ENCODE data around the gene SCG3. TPM values are rescaled to one million over a fixed set of nuclear protein-coding genes. Genes with fewer than 3 reads are reported as not detected.

The SCG3 gene
- total RNA-seq, 2 experiments from 2014 or later = not detected

DNA sequence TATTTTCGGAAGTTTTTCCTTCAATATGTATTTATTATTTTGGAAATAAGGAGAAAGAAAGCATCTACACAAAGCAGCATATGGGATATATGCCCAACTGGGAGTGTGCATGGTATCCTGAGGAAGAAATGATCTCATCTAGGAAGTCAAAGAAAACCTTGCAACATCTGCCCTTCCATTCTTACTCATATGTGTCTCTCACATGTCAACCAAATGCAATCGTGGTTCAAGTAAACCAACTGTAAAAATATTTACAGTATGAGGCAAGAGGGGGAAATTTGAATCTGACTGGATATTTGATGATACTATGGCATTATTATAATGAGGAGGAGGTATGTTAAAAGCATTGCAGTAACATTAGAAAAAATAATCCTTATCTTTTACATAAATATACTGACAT lies 3.2 kb upstream of the SCG3 start:
- peaks cover 3% of the 10 kb centered on the region for H3K4me1 Mint-ChIP-seq (ENCODE audit: low read depth)
- TF ChIP-seq, protein P1, sequence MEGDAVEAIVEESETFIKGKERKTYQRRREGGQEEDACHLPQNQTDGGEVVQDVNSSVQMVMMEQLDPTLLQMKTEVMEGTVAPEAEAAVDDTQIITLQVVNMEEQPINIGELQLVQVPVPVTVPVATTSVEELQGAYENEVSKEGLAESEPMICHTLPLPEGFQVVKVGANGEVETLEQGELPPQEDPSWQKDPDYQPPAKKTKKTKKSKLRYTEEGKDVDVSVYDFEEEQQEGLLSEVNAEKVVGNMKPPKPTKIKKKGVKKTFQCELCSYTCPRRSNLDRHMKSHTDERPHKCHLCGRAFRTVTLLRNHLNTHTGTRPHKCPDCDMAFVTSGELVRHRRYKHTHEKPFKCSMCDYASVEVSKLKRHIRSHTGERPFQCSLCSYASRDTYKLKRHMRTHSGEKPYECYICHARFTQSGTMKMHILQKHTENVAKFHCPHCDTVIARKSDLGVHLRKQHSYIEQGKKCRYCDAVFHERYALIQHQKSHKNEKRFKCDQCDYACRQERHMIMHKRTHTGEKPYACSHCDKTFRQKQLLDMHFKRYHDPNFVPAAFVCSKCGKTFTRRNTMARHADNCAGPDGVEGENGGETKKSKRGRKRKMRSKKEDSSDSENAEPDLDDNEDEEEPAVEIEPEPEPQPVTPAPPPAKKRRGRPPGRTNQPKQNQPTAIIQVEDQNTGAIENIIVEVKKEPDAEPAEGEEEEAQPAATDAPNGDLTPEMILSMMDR (IDR thresholded peaks at IDR 0.05) = no peak
- H3K4me3 Mint-ChIP-seq = no peak overlapping the region
- no peak for ATAC-seq
- CTCF ChIA-PET = interaction anchor here (0.9 kb wide), 1 partner anchor 98 kb away, joined by 3 read pairs; no protein-coding TSS in a partner anchor
- POLR2A ChIA-PET = no interaction called here
- H3K9me3 Mint-ChIP-seq = no peaks in the 10 kb centered on the region
- no peak overlapping the region for H3K27ac Mint-ChIP-seq
- peaks cover 24% of the 10 kb centered on the region for H3K27me3 Mint-ChIP-seq
- intact Hi-C loops (cut with micrococcal nuclease) = no loop called here
- H3K36me3 Mint-ChIP-seq (ENCODE audit: low read depth) = no peaks in the 10 kb centered on the region
- DNase-seq = no peak

DNA sequence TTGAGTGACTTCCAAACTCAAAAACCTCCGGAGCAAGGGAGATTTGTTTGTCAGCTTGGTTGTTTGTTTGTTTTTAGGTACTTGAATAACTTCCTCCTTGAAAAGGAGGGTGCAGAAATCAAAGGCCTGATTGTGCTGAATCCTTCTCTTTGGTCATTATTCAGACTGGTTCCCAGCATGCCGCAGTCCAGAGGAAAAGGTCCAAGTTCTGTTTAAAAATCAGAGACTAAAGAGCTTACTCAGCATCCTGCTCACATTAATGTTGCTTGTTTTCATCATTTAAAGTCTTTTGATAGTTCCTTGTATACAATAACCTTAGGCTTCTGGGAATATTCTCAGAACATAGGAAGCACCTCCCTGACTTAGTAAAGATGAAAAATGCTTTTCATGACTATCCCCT lies 982 bp upstream of the SCG3 start:
- Mint-ChIP-seq H3K4me3 (no peak overlapping the region), H3K36me3 (ENCODE audit: low read depth) (no peaks in the 10 kb centered on the region), H3K27ac (no peak overlapping the region), H3K4me1 (ENCODE audit: low read depth) (peaks cover 3% of the 10 kb centered on the region), H3K27me3 (peaks cover 35% of the 10 kb centered on the region), H3K9me3 (no peaks in the 10 kb centered on the region)
- DNase-seq (no peak), ATAC-seq (no peak)
- POLR2A ChIA-PET = interaction anchor here (1.8 kb wide), 1 partner anchor 11 kb away, joined by 6 read pairs; no protein-coding TSS in a partner anchor
- CTCF ChIA-PET = interaction anchor here (3.5 kb wide), 1 partner anchor 96 kb away, joined by 16 read pairs; no protein-coding TSS in a partner anchor
- intact Hi-C loops (cut with micrococcal nuclease) = no loop called here
- TF ChIP-seq, protein P1 (IDR thresholded peaks at IDR 0.05) = no peak

DNA sequence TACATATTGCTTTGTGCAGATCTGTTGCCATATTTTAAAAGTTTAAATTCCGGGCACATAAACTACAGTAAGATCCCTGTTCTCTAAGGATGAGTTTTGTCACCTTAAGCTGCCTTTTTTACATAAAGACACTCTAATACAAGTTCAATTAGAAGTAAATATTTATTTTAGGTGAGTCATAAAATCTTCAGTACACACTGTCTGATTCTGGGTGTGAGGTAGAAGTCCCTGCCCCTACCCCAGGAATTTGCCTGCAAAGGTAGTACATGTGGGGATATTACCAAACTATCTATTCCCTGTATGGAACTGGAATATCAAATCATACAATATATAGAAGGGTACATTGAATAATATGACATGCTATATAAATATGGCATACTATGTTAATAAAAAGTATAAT lies 6.3 kb downstream of the SCG3 start:
- intact Hi-C loops (cut with micrococcal nuclease) = loop anchor here (5.0 kb wide), 1 partner anchor 45 kb away; no protein-coding TSS in a partner anchor
- Mint-ChIP-seq H3K9me3 (no peaks in the 10 kb centered on the region), H3K36me3 (ENCODE audit: low read depth) (no peaks in the 10 kb centered on the region), H3K4me3 (no peak overlapping the region), H3K27me3 (peaks cover 23% of the 10 kb centered on the region), H3K27ac (no peak overlapping the region), H3K4me1 (ENCODE audit: low read depth) (peaks cover 7% of the 10 kb centered on the region)
- DNase-seq (no peak), ATAC-seq (no peak)
- ChIA-PET POLR2A (no interaction called here), CTCF (interaction anchor here (0.5 to 3.8 kb wide), 2 partner anchors 37 to 89 kb away, joined by 3 to 16 read pairs; no protein-coding TSS in a partner anchor)
- TF ChIP-seq, protein P1 (IDR thresholded peaks at IDR 0.05) = no peak

DNA sequence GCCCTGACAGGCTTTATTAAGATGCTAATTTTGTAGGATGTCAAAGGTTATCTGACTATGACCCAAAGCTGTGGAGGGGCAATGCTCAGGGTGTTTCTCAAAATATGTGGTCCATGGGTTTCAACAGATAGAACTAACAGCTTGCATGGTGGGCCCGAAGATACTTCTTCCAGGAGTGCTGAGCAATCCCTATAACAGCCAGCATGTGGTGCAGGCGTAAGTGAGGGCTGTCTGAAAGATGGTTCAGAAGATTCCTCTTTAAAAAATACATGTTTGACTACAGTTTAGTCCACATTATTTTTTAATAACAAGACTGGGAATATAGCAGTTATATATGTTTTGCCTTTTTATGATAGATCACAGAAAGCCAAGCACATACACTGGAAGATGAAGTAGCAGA lies 7.6 kb downstream of the SCG3 start:
- intact Hi-C loops (cut with micrococcal nuclease) = loop anchor here (5.0 kb wide), 1 partner anchor 43 kb away; no protein-coding TSS in a partner anchor

DNA sequence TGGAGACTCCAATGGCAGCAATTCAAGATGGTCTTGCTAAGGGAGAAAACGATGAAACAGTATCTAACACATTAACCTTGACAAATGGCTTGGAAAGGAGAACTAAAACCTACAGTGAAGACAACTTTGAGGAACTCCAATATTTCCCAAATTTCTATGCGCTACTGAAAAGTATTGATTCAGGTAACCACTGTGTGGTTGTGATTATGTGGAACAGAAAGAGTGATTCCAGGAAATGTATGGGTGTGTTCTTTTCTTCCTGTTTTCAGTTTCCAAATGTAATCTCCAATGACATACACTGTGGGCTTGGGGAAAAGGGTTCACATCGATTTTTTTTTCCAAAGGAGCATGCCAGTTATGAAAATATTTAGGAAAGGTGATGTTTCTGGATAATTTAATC lies 10.9 kb downstream of the SCG3 start:
- Mint-ChIP-seq H3K4me1 (ENCODE audit: low read depth) (peaks cover 11% of the 10 kb centered on the region), H3K27me3 (peaks cover 15% of the 10 kb centered on the region), H3K4me3 (no peak overlapping the region), H3K36me3 (ENCODE audit: low read depth) (no peaks in the 10 kb centered on the region), H3K9me3 (no peaks in the 10 kb centered on the region), H3K27ac (no peak overlapping the region)
- ATAC-seq = no peak
- DNase-seq = no peak
- intact Hi-C loops (cut with micrococcal nuclease) = no loop called here
- POLR2A ChIA-PET = interaction anchor here (1.9 kb wide), 1 partner anchor 11 kb away, joined by 6 read pairs; the partner anchor contains the start of gene SCG3
- TF ChIP-seq, protein P1 (IDR thresholded peaks at IDR 0.05) = no peak
- CTCF ChIA-PET = no interaction called here

More for the DNA sequence above, 7.6 kb downstream of the SCG3 start:
- Mint-ChIP-seq H3K9me3 (no peaks in the 10 kb centered on the region), H3K4me3 (no peak overlapping the region), H3K27me3 (peaks cover 22% of the 10 kb centered on the region), H3K4me1 (ENCODE audit: low read depth) (peaks cover 10% of the 10 kb centered on the region), H3K36me3 (ENCODE audit: low read depth) (no peaks in the 10 kb centered on the region), H3K27ac (no peak overlapping the region)
- POLR2A ChIA-PET = no interaction called here
- DNase-seq = no peak
- no peak for ATAC-seq
- CTCF ChIA-PET = interaction anchor here (3.8 kb wide), 1 partner anchor 88 kb away, joined by 16 read pairs; no protein-coding TSS in a partner anchor
- TF ChIP-seq, protein P1 (IDR thresholded peaks at IDR 0.05) = no peak

Data from activated CD8-positive, alpha-beta T cell treated with anti-CD3 and anti-CD28 coated beads for 36 hours (primary cell).